Measurements from ENCODE around the gene TTLL1. TPM values are rescaled to one million over a fixed set of nuclear protein-coding genes. Genes with fewer than 3 reads are reported as not detected.

TTLL1 gene
- total RNA-seq, 1 experiment from 2014 or later = 4.6 TPM

DNA sequence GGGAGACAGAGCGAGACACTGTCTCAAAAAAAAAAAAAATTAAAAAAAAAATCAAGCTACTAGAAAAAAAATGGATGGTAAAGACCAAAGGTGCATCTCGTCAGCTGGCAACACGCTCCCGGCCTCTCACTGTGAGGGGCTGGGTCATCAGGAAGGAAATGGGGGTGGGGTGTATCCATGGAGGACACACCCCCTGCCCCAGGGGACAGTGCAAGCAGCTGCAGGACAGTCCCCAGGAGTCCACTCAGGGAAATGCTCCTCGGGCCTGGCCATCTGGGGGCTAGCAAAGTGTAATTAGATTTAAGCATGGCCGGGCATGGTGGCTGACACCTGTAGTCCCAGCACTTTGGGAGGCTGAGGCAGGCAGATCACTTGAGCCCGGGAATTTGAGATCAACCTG lies 23.1 kb downstream of the TTLL1 start:
- no peak for ATAC-seq
- CTCF ChIA-PET = no interaction called here
- POLR2A ChIA-PET = interaction anchor here (0.7 kb wide), 1 partner anchor 9 kb away, joined by 4 read pairs; no protein-coding TSS in a partner anchor
- in situ Hi-C loops (cut with HindIII; ENCODE audit: low pct_unique_long_range_greater_than_20kb, low sequenced_read_pairs) (no loop called here), intact Hi-C loops (cut with micrococcal nuclease; ENCODE audit: unreplicated experiment) (no loop called here)
- Histone ChIP-seq H3K9me3 (ENCODE audit: control insufficient read depth, insufficient read depth, low read depth, low read length) (no peaks in the 10 kb centered on the region), H3K4me1 (ENCODE audit: control insufficient read depth, insufficient read depth, low read length) (no peaks in the 10 kb centered on the region), H3K27me3 (ENCODE audit: control insufficient read depth, insufficient read depth, low read length) (no peaks in the 10 kb centered on the region), H3K27ac (ENCODE audit: low read length) (no peak overlapping the region), H3K36me3 (ENCODE audit: control insufficient read depth, insufficient read depth, low read length) (no peaks in the 10 kb centered on the region), H3K4me3 (ENCODE audit: low read depth in 2 of 2, low read length in 2 of 2) (no peak overlapping the region)
- no TSS peak for BruUV-seq (replicated peaks)
- DNase-seq (ENCODE audit: low read depth, low spot score) = no peak
- no peak for TF ChIP-seq SIN3A (IDR thresholded peaks at IDR 0.05; ENCODE audit: borderline replicate concordance, insufficient read depth, low read depth, low read length)

DNA sequence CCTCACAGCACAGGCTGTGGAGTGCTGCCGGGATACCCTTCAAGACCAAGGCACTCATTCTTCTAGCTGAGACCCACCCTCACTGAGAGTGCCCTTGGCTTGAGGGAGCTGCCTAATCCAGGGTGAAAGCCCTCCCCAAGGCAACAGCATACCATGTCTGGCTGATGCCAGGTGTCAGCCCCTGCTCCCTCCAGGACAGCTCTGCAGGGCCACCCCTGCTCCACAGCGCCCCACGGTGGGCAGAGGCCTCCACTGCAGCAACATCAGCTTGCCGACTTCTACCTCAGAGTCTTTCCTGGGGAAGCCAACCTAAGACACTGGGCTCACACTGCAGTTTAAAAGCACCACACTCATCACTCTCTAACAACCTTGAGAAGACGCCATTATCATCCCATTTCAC lies 29.0 kb downstream of the TTLL1 start:
- no peak for DNase-seq (ENCODE audit: low read depth, low spot score)
- TF ChIP-seq, protein P1, sequence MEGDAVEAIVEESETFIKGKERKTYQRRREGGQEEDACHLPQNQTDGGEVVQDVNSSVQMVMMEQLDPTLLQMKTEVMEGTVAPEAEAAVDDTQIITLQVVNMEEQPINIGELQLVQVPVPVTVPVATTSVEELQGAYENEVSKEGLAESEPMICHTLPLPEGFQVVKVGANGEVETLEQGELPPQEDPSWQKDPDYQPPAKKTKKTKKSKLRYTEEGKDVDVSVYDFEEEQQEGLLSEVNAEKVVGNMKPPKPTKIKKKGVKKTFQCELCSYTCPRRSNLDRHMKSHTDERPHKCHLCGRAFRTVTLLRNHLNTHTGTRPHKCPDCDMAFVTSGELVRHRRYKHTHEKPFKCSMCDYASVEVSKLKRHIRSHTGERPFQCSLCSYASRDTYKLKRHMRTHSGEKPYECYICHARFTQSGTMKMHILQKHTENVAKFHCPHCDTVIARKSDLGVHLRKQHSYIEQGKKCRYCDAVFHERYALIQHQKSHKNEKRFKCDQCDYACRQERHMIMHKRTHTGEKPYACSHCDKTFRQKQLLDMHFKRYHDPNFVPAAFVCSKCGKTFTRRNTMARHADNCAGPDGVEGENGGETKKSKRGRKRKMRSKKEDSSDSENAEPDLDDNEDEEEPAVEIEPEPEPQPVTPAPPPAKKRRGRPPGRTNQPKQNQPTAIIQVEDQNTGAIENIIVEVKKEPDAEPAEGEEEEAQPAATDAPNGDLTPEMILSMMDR (IDR thresholded peaks at IDR 0.05) = peak; percentile 81; the same call in 1 of the 2 replicates
- no peak for TF ChIP-seq TCF7L2 (IDR thresholded peaks at IDR 0.05; ENCODE audit: low read depth, low read length)
- H3K27me3 ChIP-seq (ENCODE audit: control insufficient read depth, insufficient read depth, low read length) = no peaks in the 10 kb centered on the region
- no peaks in the 10 kb centered on the region for H3K36me3 ChIP-seq (ENCODE audit: control insufficient read depth, insufficient read depth, low read length)
- H3K4me3 ChIP-seq (ENCODE audit: low read depth in 2 of 2, low read length in 2 of 2) = no peak overlapping the region
- BruUV-seq (replicated peaks) = no TSS peak
- CTCF ChIA-PET = interaction anchor here (0.5 to 0.9 kb wide), 5 partner anchors 24 to 349 kb away, joined by 3 to 5 read pairs (median 4); no protein-coding TSS in a partner anchor
- peak; percentile 53; the same call in 1 of the 2 replicates for ATAC-seq
- POLR2A ChIA-PET = no interaction called here
- no peak overlapping the region for H3K27ac ChIP-seq (ENCODE audit: low read length)
- in situ Hi-C loops (cut with HindIII; ENCODE audit: low pct_unique_long_range_greater_than_20kb, low sequenced_read_pairs) (no loop called here), intact Hi-C loops (cut with micrococcal nuclease; ENCODE audit: unreplicated experiment) (no loop called here)
- H3K4me1 ChIP-seq (ENCODE audit: control insufficient read depth, insufficient read depth, low read length) = no peaks in the 10 kb centered on the region
- no peaks in the 10 kb centered on the region for H3K9me3 ChIP-seq (ENCODE audit: control insufficient read depth, insufficient read depth, low read depth, low read length)

DNA sequence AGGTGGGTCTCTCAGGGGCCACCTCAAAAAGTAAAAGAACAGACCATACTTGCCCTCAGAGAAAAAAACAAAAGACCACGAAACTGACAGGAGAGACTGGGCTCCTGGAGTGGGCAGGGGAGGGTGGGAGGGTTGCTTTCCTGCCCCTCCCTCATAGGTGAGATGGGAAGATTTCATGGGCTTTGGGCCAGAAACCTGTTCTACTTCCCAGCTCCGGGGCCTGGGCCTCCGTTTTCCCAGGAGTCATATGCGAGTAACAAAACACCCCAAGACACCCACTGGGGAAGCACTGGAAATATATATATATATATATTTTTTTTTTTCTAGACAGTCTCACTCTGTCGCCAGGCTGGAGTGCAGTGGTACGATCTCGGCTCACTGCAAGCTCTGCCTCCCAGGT lies 31.6 kb downstream of the TTLL1 start:
- Histone ChIP-seq H3K27me3 (ENCODE audit: control insufficient read depth, insufficient read depth, low read length) (no peaks in the 10 kb centered on the region), H3K9me3 (ENCODE audit: control insufficient read depth, insufficient read depth, low read depth, low read length) (no peaks in the 10 kb centered on the region), H3K4me1 (ENCODE audit: control insufficient read depth, insufficient read depth, low read length) (no peaks in the 10 kb centered on the region), H3K36me3 (ENCODE audit: control insufficient read depth, insufficient read depth, low read length) (no peaks in the 10 kb centered on the region), H3K4me3 (ENCODE audit: low read depth in 2 of 2, low read length in 2 of 2) (no peak overlapping the region), H3K27ac (ENCODE audit: low read length) (no peak overlapping the region)
- CTCF ChIA-PET = no interaction called here
- intact Hi-C loops (cut with micrococcal nuclease; ENCODE audit: unreplicated experiment) (no loop called here), in situ Hi-C loops (cut with HindIII; ENCODE audit: low pct_unique_long_range_greater_than_20kb, low sequenced_read_pairs) (no loop called here)
- TF ChIP-seq TCF7L2 (IDR thresholded peaks at IDR 0.05; ENCODE audit: low read depth, low read length) (no peak), POLR2AphosphoS5 (IDR thresholded peaks at IDR 0.05; ENCODE audit: low read depth, low read length) (no peak), SIN3A (IDR thresholded peaks at IDR 0.05; ENCODE audit: borderline replicate concordance, insufficient read depth, low read depth, low read length) (no peak)
- TF ChIP-seq, protein P1 (IDR thresholded peaks at IDR 0.05) = no peak
- TF ChIP-seq, protein P2, sequence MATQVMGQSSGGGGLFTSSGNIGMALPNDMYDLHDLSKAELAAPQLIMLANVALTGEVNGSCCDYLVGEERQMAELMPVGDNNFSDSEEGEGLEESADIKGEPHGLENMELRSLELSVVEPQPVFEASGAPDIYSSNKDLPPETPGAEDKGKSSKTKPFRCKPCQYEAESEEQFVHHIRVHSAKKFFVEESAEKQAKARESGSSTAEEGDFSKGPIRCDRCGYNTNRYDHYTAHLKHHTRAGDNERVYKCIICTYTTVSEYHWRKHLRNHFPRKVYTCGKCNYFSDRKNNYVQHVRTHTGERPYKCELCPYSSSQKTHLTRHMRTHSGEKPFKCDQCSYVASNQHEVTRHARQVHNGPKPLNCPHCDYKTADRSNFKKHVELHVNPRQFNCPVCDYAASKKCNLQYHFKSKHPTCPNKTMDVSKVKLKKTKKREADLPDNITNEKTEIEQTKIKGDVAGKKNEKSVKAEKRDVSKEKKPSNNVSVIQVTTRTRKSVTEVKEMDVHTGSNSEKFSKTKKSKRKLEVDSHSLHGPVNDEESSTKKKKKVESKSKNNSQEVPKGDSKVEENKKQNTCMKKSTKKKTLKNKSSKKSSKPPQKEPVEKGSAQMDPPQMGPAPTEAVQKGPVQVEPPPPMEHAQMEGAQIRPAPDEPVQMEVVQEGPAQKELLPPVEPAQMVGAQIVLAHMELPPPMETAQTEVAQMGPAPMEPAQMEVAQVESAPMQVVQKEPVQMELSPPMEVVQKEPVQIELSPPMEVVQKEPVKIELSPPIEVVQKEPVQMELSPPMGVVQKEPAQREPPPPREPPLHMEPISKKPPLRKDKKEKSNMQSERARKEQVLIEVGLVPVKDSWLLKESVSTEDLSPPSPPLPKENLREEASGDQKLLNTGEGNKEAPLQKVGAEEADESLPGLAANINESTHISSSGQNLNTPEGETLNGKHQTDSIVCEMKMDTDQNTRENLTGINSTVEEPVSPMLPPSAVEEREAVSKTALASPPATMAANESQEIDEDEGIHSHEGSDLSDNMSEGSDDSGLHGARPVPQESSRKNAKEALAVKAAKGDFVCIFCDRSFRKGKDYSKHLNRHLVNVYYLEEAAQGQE (IDR thresholded peaks at IDR 0.05; ENCODE audit: insufficient read depth in 1 of 2, low read depth in 2 of 2, low read length in 1 of 2) = no peak
- ATAC-seq (no peak), DNase-seq (ENCODE audit: low read depth, low spot score) (no peak)
- POLR2A ChIA-PET = no interaction called here
- no TSS peak for BruUV-seq (replicated peaks)

All from Panc1 (cell line).